ENCODE measurements around the gene ZNF688.

DNA sequence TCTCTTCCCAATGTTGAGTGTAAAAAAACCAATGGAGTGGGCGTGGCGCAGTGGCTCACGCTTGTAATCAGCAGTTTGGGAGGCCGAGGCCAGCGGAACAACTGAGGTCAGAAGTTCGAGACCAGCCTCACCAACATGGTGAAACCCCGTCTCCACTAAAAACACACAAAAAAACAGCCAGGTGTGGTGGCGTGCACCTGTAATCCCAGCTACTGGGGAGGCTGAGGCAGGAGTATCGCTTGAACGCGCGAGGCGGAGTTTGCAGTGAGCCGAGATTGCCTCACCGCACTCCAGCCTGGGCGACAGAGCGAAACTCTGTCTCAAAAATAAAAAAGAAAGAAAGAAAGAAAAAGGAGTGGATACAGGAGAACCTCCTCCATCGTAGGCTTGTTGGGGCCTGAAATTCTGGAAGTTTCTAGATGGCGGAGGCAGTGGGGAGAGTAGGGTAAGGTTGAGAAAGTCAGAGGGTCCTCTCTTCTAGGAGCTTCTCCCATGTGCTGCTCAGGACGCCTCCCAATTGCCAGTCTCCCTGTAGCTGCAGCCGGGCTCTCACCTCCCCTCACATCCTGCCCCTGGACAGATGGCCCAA lies 12.6 kb downstream of the ZNF688 start:
- TF ChIP-seq CHD4 (IDR thresholded peaks at IDR 0.05; ENCODE audit: insufficient read depth, insufficient replicate concordance, low read depth, low read length, poor library complexity, severe bottlenecking) (peak; percentile 92), GABPB1 (CRISPR knock-in tag; IDR thresholded peaks at IDR 0.05) (0 out of 2 replicates have a peak, but pooled peaks have one; percentile 17), NRF1 (conservative IDR thresholded peaks at IDR 0.05 in 1 of 2, IDR thresholded peaks at IDR 0.05 in 1 of 2) (no peak), MBD2 (IDR thresholded peaks at IDR 0.05; ENCODE audit: borderline replicate concordance, low read depth) (no peak), ZNF282 (CRISPR knock-in tag; IDR thresholded peaks at IDR 0.05) (no peak), POLR2A (conservative IDR thresholded peaks at IDR 0.05) (no peak), CTCF (IDR thresholded peaks at IDR 0.05 in 2 of 3, conservative IDR thresholded peaks at IDR 0.05 in 1 of 3; ENCODE audit: insufficient read depth in 2 of 3, low read depth in 1 of 3, low read length in 3 of 3) (no peak)
- TF ChIP-seq, protein P1, sequence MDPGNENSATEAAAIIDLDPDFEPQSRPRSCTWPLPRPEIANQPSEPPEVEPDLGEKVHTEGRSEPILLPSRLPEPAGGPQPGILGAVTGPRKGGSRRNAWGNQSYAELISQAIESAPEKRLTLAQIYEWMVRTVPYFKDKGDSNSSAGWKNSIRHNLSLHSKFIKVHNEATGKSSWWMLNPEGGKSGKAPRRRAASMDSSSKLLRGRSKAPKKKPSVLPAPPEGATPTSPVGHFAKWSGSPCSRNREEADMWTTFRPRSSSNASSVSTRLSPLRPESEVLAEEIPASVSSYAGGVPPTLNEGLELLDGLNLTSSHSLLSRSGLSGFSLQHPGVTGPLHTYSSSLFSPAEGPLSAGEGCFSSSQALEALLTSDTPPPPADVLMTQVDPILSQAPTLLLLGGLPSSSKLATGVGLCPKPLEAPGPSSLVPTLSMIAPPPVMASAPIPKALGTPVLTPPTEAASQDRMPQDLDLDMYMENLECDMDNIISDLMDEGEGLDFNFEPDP (CRISPR knock-in tag; IDR thresholded peaks at IDR 0.05) = no peak
